Measurements from ENCODE around the gene SERPINA3. TPM values are rescaled to one million over a fixed set of nuclear protein-coding genes. Genes with fewer than 3 reads are reported as not detected.

Gene SERPINA3
- total and polyA plus RNA-seq, 10 of the 15 experiments (the other 5 are each of a cell fraction or from before 2014, with no cell fraction given) = 2.2 TPM; not detected in 9

- no peak for TF ChIP-seq RAD51 (IDR thresholded peaks at IDR 0.05)
These were observed 18.8 kb upstream of the SERPINA3 start (continued) for GRCh38 chr14:94593376-94593748.

- ChIA-PET POLR2A (no interaction called here), RAD21 (ENCODE audit: unreplicated experiment) (no interaction called here), CTCF (no interaction called here), SMC1A (ENCODE audit: uncharacterized antibody, unreplicated experiment) (no interaction called here)
- no peaks in the 10 kb centered on the region; a peak in 1 of 4 replicates for H3K27me3 ChIP-seq (replicated peaks in 1 of 2; ENCODE audit: control insufficient read depth in 2 of 2, insufficient read depth in 2 of 2, low read length in 1 of 2)
- no peak overlapping the region for H3K27ac ChIP-seq (ENCODE audit: control insufficient read depth, insufficient read depth)
- no peak for FAIRE-seq
- no peaks in the 10 kb centered on the region for H3K9me3 ChIP-seq (replicated peaks; ENCODE audit: control insufficient read depth, insufficient read depth, low read length)
- H3K36me3 ChIP-seq (ENCODE audit: control insufficient read depth in 2 of 2, insufficient read depth in 2 of 2, low read length in 1 of 2) = no peaks in the 10 kb centered on the region
- in situ Hi-C loops (cut with MboI) (no loop called here), intact Hi-C loops (cut with micrococcal nuclease; ENCODE audit: unreplicated experiment) (no loop called here)
- no peaks in the 10 kb centered on the region for H3K4me1 ChIP-seq (ENCODE audit: control insufficient read depth, insufficient read depth, low read length)
- no peak overlapping the region for H3K9ac ChIP-seq (ENCODE audit: control insufficient read depth, insufficient read depth, low read length)
- no peak for TF ChIP-seq IKZF2 (IDR thresholded peaks at IDR 0.05)
- TF ChIP-seq LARP7 (IDR thresholded peaks at IDR 0.05) = no peak
- TF ChIP-seq, protein P1, sequence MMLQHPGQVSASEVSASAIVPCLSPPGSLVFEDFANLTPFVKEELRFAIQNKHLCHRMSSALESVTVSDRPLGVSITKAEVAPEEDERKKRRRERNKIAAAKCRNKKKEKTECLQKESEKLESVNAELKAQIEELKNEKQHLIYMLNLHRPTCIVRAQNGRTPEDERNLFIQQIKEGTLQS (IDR thresholded peaks at IDR 0.05; ENCODE audit: borderline replicate concordance, extremely low read depth, low read depth, low read length) = no peak
- TF ChIP-seq ZNF207 (IDR thresholded peaks at IDR 0.05; ENCODE audit: borderline replicate concordance) = no peak
- TF ChIP-seq, protein P2, sequence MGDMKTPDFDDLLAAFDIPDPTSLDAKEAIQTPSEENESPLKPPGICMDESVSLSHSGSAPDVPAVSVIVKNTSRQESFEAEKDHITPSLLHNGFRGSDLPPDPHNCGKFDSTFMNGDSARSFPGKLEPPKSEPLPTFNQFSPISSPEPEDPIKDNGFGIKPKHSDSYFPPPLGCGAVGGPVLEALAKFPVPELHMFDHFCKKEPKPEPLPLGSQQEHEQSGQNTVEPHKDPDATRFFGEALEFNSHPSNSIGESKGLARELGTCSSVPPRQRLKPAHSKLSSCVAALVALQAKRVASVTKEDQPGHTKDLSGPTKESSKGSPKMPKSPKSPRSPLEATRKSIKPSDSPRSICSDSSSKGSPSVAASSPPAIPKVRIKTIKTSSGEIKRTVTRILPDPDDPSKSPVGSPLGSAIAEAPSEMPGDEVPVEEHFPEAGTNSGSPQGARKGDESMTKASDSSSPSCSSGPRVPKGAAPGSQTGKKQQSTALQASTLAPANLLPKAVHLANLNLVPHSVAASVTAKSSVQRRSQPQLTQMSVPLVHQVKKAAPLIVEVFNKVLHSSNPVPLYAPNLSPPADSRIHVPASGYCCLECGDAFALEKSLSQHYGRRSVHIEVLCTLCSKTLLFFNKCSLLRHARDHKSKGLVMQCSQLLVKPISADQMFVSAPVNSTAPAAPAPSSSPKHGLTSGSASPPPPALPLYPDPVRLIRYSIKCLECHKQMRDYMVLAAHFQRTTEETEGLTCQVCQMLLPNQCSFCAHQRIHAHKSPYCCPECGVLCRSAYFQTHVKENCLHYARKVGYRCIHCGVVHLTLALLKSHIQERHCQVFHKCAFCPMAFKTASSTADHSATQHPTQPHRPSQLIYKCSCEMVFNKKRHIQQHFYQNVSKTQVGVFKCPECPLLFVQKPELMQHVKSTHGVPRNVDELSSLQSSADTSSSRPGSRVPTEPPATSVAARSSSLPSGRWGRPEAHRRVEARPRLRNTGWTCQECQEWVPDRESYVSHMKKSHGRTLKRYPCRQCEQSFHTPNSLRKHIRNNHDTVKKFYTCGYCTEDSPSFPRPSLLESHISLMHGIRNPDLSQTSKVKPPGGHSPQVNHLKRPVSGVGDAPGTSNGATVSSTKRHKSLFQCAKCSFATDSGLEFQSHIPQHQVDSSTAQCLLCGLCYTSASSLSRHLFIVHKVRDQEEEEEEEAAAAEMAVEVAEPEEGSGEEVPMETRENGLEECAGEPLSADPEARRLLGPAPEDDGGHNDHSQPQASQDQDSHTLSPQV (IDR thresholded peaks at IDR 0.05) = no peak
- no peak for TF ChIP-seq SREBF1 (IDR thresholded peaks at IDR 0.05; ENCODE audit: low read length)
- no peak for TF ChIP-seq POLR2AphosphoS5 (IDR thresholded peaks at IDR 0.05; ENCODE audit: low read length)
- TF ChIP-seq RB1 (IDR thresholded peaks at IDR 0.05; ENCODE audit: borderline replicate concordance) = no peak
- no peak for TF ChIP-seq SMARCA5 (IDR thresholded peaks at IDR 0.05)
- no peaks in the 10 kb centered on the region for H3K79me2 ChIP-seq (ENCODE audit: control insufficient read depth, insufficient read depth, low read length)
- no peak for ATAC-seq
- no peaks in the 10 kb centered on the region for H4K20me1 ChIP-seq (ENCODE audit: control insufficient read depth, insufficient read depth)
- no TSS peak for BruUV-seq (replicated peaks)
- no peak overlapping the region for H3K4me3 ChIP-seq
- H3K4me2 ChIP-seq (ENCODE audit: control insufficient read depth, insufficient read depth) = no peak overlapping the region
- DNase-seq (ENCODE audit: low read depth, low spot score) = no peak
- 30% methylated on average over 4 of the region's 4 CpGs for WGBS (ENCODE audit: insufficient coverage, insufficient replicate concordance, low lambda C conversion rate, missing lambda C conversion rate)
- no peak overlapping the region for H2AFZ ChIP-seq (ENCODE audit: control insufficient read depth, low read depth, low read length)
These were observed 18.3 kb upstream of the SERPINA3 start for GRCh38 chr14:94593749-94594431.

All from GM12878 (cell line).